Ishikawa (cell line): Measurements from ENCODE around the gene APOA1.

ENCODE experiments used
- CEBPB ChIP-seq: IDR thresholded peaks from 2 replicates; pipeline ENCODE4 v1.6.1; 2012
- CREB1 ChIP-seq: IDR thresholded peaks from 2 replicates; pipeline ENCODE4 v1.6.1; 2012; ENCODE audit warnings: low read depth
- EGR1 ChIP-seq: IDR thresholded peaks from 2 replicates; pipeline ENCODE4 v1.6.1; 2012
- EP300 ChIP-seq: IDR thresholded peaks from 2 replicates; pipeline ENCODE4 v1.6.1; 2012; ENCODE audit warnings: borderline replicate concordance
- NFIC ChIP-seq: IDR thresholded peaks from 2 replicates; pipeline ENCODE4 v1.6.1; 2012
- RAD21 ChIP-seq: IDR thresholded peaks from 2 replicates; pipeline ENCODE4 v1.6.1; 2012; ENCODE audit warnings: low read depth
- TAF1 ChIP-seq: IDR thresholded peaks from 2 replicates; pipeline ENCODE4 v1.6.1; 2012; ENCODE audit warnings: low read depth, mild to moderate bottlenecking
- TCF12 ChIP-seq: IDR thresholded peaks from 2 replicates; pipeline ENCODE4 v1.6.1; 2012; ENCODE audit warnings: low read depth
- TEAD4 ChIP-seq: IDR thresholded peaks from 2 replicates; pipeline ENCODE4 v1.6.1; 2012
- YY1 ChIP-seq: IDR thresholded peaks from 2 replicates; pipeline ENCODE4 v1.6.1; 2012; ENCODE audit warnings: low read depth
- ZBTB7A ChIP-seq: IDR thresholded peaks from 2 replicates; pipeline ENCODE4 v1.6.1; 2012; ENCODE audit warnings: low read depth
- TF ChIP-seq, protein P1 (sequence below): IDR thresholded peaks from 2 replicates; pipeline ENCODE4 v1.6.1; 2012; ENCODE audit warnings: low read depth, mild to moderate bottlenecking
- TF ChIP-seq, protein P2 (sequence below): IDR thresholded peaks from 2 replicates; pipeline ENCODE4 v1.6.1; 2012
- TF ChIP-seq, protein P3 (sequence below): IDR thresholded peaks from 2 replicates; pipeline ENCODE4 v1.6.1; 2012

DNA sequence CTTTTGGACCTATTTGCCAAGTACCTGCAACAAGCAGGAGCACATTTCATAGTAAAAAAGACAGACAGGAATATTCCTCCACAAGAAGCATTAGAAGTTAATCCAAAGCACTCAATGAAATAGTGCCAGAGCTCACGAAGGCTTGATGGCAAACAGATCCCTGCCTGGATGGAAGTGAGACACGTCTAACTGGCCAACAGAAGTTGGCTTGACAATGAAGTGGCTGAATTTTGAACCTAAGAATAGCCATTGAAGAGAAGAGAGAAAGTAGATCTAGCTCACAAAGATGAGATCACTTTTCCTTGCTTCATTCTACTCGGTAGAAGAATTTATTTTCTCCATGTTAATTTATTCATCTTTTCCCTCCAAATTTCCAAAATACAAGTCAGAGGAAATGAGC, 30.6 kb upstream of the APOA1 start:
- TF ChIP-seq, protein P1, sequence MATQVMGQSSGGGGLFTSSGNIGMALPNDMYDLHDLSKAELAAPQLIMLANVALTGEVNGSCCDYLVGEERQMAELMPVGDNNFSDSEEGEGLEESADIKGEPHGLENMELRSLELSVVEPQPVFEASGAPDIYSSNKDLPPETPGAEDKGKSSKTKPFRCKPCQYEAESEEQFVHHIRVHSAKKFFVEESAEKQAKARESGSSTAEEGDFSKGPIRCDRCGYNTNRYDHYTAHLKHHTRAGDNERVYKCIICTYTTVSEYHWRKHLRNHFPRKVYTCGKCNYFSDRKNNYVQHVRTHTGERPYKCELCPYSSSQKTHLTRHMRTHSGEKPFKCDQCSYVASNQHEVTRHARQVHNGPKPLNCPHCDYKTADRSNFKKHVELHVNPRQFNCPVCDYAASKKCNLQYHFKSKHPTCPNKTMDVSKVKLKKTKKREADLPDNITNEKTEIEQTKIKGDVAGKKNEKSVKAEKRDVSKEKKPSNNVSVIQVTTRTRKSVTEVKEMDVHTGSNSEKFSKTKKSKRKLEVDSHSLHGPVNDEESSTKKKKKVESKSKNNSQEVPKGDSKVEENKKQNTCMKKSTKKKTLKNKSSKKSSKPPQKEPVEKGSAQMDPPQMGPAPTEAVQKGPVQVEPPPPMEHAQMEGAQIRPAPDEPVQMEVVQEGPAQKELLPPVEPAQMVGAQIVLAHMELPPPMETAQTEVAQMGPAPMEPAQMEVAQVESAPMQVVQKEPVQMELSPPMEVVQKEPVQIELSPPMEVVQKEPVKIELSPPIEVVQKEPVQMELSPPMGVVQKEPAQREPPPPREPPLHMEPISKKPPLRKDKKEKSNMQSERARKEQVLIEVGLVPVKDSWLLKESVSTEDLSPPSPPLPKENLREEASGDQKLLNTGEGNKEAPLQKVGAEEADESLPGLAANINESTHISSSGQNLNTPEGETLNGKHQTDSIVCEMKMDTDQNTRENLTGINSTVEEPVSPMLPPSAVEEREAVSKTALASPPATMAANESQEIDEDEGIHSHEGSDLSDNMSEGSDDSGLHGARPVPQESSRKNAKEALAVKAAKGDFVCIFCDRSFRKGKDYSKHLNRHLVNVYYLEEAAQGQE, result no peak
- TF ChIP-seq RAD21, result no peak
- no peak for TF ChIP-seq CEBPB
- TF ChIP-seq YY1, result no peak
- no peak for TF ChIP-seq TAF1
- TF ChIP-seq CREB1, result no peak
- no peak for TF ChIP-seq EGR1
- no peak for TF ChIP-seq EP300
- TF ChIP-seq TEAD4, result no peak
- TF ChIP-seq, protein P2, sequence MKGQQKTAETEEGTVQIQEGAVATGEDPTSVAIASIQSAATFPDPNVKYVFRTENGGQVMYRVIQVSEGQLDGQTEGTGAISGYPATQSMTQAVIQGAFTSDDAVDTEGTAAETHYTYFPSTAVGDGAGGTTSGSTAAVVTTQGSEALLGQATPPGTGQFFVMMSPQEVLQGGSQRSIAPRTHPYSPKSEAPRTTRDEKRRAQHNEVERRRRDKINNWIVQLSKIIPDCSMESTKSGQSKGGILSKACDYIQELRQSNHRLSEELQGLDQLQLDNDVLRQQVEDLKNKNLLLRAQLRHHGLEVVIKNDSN, result no peak
- no peak for TF ChIP-seq NFIC
- TF ChIP-seq, protein P3, sequence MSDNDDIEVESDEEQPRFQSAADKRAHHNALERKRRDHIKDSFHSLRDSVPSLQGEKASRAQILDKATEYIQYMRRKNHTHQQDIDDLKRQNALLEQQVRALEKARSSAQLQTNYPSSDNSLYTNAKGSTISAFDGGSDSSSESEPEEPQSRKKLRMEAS, result no peak
- no peak for TF ChIP-seq ZBTB7A
- TF ChIP-seq TCF12, result no peak
